HepG2 (cell line): ENCODE data around the gene MAML1. TPM values are rescaled to one million over a fixed set of nuclear protein-coding genes. Genes with fewer than 3 reads are reported as not detected.

Source experiments
- CCDC6 ChIP-seq: sonication (generic); formaldehyde crosslinking; IDR thresholded peaks from 2 replicates; pipeline ENCODE4 v1.8.1; 2022; ENCODE audit warnings: mild to moderate bottlenecking, missing genetic modification reagents, moderate library complexity
- E2F1 ChIP-seq: sonication (generic); formaldehyde crosslinking; IDR thresholded peaks from 2 replicates; pipeline ENCODE4 v1.5.0; 2020; ENCODE audit warnings: missing genetic modification reagents
- ELF3 ChIP-seq: IDR thresholded peaks from 2 replicates; pipeline ENCODE4 v1.6.1; 2016; ENCODE audit warnings: missing genetic modification reagents, missing compliant biosample characterization
- MEIS1 ChIP-seq: sonication (generic); formaldehyde crosslinking; IDR thresholded peaks from 2 replicates; pipeline ENCODE4 v1.9.0; 2021; ENCODE audit warnings: mild to moderate bottlenecking, missing genetic modification reagents, moderate library complexity, borderline replicate concordance
- MZF1 ChIP-seq: sonication (generic); formaldehyde crosslinking; IDR thresholded peaks from 2 replicates; pipeline ENCODE4 v1.8.1; 2023; ENCODE audit warnings: mild to moderate bottlenecking, missing genetic modification reagents, borderline replicate concordance
- SMAD1 ChIP-seq: sonication (generic); formaldehyde crosslinking; IDR thresholded peaks from 2 replicates; pipeline ENCODE4 v1.4.0; 2020; ENCODE audit warnings: missing genetic modification reagents, low read depth, mild to moderate bottlenecking, borderline replicate concordance
- SP5 ChIP-seq: IDR thresholded peaks from 2 replicates; pipeline ENCODE4 v1.6.1; 2016; ENCODE audit warnings: low read depth, borderline replicate concordance
- TAF1 ChIP-seq: sonication (generic); formaldehyde crosslinking; IDR thresholded peaks from 2 replicates; pipeline ENCODE4 v1.4.0; 2020; ENCODE audit warnings: missing genetic modification reagents
- TRIM22 ChIP-seq: fragments of 450-650 bp; IDR thresholded peaks from 2 replicates; pipeline ENCODE4 v1.6.1; 2017
- TRIM24 ChIP-seq: sonication (generic); formaldehyde crosslinking; IDR thresholded peaks from 2 replicates; pipeline ENCODE4 v1.8.0; 2022; ENCODE audit warnings: mild to moderate bottlenecking, missing genetic modification reagents
- ZHX2 ChIP-seq, 2 experiments: sonication (generic) in 1 of 2; formaldehyde crosslinking in 1 of 2; IDR thresholded peaks; 2 replicates each; pipeline versions ENCODE4 v1.6.1 to v1.9.0; 2014 to 2022; ENCODE audit warnings: antibody characterized with exemption in 1 of 2, borderline replicate concordance in 1 of 2, inconsistent platforms in 1 of 2, low read depth in 1 of 2, missing genetic modification reagents in 1 of 2
- ZNF24 ChIP-seq: fragments of 450-650 bp; IDR thresholded peaks from 2 replicates; pipeline ENCODE4 v1.6.1; 2017; ENCODE audit warnings: antibody characterized with exemption, mild to moderate bottlenecking
- ZNF253 ChIP-seq: sonication (generic); formaldehyde crosslinking; IDR thresholded peaks from 2 replicates; pipeline ENCODE4 v1.8.0; 2022; ENCODE audit warnings: mild to moderate bottlenecking, missing genetic modification reagents, borderline replicate concordance
- ZNF512 ChIP-seq: sonication (generic); formaldehyde crosslinking; IDR thresholded peaks from 2 replicates; pipeline ENCODE4 v1.4.0; 2020; ENCODE audit warnings: mild to moderate bottlenecking, missing genetic modification reagents
- ZNF530 ChIP-seq: sonication (generic); formaldehyde crosslinking; IDR thresholded peaks from 2 replicates; pipeline ENCODE4 v1.5.0; 2020; ENCODE audit warnings: low read depth, mild to moderate bottlenecking, missing genetic modification reagents
- ZNF597 ChIP-seq: sonication (generic); formaldehyde crosslinking; IDR thresholded peaks from 2 replicates; pipeline ENCODE4 v1.5.0; 2020; ENCODE audit warnings: missing genetic modification reagents
- polyA plus RNA-seq, 8 experiments: library from polyadenylated mRNA; depleted of rRNA in 3 of 8; stranded (reverse) in 7 of 8; unstranded in 1 of 8; fragments of >200 nt; fragmentation: Illumina TruSeq in 4 of 8; extraction: Trizol in 4 of 8; gene quantifications; 2 replicates each; pipeline versions ENCODE4 v1.2.1 to v1.2.3, GENCODE V29; 2011 to 2016; ENCODE audit warnings: low read depth in 4 of 8, missing spikeins in 1 of 8, mixed read lengths in 1 of 8; ENCODE audit not compliant: insufficient read depth in 1 of 8
- total RNA-seq, 5 experiments: library from RNA; depleted of rRNA; stranded (reverse); fragments of >200 nt; fragmentation: Illumina TruSeq; extraction: Trizol; gene quantifications; 2 replicates each; pipeline ENCODE4 v1.2.3, GENCODE V29; 2016; ENCODE audit warnings: low read depth in 1 of 5

The MAML1 gene
- total and polyA plus RNA-seq, 2 of the 13 experiments (the other 11 are each of a cell fraction or from before 2014, with no cell fraction given): 10.0 to 10.8 TPM

GRCh38 chr5:179698935-179699615 lies 33.5 kb upstream of the MAML1 start, which contains the start of gene CANX (continued):
- TF ChIP-seq ZHX2 (IDR thresholded peaks at IDR 0.05; ENCODE audit: low read depth) (no peak), ZHX2 (CRISPR knock-in tag; IDR thresholded peaks at IDR 0.05; ENCODE audit: borderline replicate concordance) (no peak), MEIS1 (peak; percentile 71; the same call in 1 of the 2 replicates), ZNF24 (no peak), SP5 (CRISPR knock-in tag) (no peak; the same call in 1 of the 2 replicates), ZNF253 (CRISPR knock-in tag) (0 out of 2 replicates have a peak, but pooled peaks have one; percentile 66), E2F1 (CRISPR knock-in tag) (no peak), TRIM22 (no peak), ZNF530 (CRISPR knock-in tag) (no peak), MZF1 (CRISPR knock-in tag) (no peak), TAF1 (peak; percentile 94), SMAD1 (CRISPR knock-in tag) (peak; percentile 8; the same call in 1 of the 2 replicates), ZNF512 (CRISPR knock-in tag) (no peak), ELF3 (CRISPR knock-in tag) (no peak), CCDC6 (peak; percentile 93), ZNF597 (no peak), TRIM24 (CRISPR knock-in tag) (no peak)
